ENCODE results near the gene CFTR.

CFTR gene

DNA sequence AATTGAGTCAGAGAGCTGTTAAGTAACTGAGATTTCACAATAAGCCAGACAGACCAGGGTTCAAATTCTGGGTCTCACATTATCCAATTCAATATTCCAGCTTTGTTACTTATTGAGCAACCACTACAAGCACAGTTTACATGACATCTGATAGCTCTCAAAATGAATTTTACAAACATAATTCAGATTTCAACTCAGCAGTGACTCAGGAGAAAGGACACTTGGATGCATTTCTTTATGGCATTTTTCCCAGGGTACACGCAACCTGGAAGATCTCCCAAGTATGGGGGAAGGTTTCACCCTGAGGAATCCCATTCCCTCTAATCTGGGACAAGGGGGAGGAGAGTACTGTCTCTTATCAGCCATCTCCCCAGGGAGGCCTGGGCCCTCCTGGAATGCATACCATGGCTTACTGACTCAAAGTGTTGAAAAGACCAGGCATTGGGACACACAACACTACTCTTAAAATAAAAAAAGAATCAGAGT lies 102.4 kb downstream of the CFTR start:
- in situ Hi-C loops (cut with MboI; ENCODE audit: low sequenced_read_pairs) = no loop called here

DNA sequence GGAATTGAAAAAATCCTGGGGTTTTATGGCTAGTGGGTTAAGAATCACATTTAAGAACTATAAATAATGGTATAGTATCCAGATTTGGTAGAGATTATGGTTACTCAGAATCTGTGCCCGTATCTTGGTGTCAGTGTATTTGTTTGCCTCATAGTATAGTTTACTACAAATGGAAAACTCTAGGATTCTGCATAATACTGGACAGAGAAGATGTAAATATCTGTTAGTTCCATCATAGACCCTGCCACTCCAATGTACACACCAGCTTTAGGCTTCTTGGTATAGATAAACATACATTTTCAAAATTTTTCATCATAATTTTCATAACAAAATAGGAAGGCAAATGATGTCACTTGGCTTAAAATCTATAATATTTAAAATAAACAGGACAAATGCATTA lies 108.1 kb downstream of the CFTR start:
- in situ Hi-C loops (cut with MboI; ENCODE audit: low sequenced_read_pairs) = no loop called here

DNA sequence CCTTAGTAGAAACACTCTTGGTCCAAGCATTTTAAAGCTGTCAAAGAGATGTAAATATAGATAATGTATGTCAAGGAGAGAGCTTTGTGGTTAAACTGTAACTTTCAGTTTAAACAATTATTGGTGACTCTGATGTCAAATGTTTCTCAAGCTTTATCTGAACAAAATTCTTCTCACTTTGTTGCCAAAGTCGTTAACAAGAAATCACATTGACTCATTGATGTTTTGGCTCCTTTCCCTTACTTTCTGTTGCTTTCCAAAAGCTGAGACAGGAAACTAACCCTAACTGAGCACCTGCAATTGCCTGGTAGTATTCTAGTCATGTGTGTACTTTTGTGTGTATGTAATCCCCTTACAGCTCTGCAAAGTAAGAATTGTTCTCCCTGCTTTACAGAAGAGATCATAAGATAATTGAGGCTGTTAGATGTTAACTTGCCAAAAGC lies 108.5 kb downstream of the CFTR start:
- in situ Hi-C loops (cut with MboI; ENCODE audit: low sequenced_read_pairs) = no loop called here

DNA sequence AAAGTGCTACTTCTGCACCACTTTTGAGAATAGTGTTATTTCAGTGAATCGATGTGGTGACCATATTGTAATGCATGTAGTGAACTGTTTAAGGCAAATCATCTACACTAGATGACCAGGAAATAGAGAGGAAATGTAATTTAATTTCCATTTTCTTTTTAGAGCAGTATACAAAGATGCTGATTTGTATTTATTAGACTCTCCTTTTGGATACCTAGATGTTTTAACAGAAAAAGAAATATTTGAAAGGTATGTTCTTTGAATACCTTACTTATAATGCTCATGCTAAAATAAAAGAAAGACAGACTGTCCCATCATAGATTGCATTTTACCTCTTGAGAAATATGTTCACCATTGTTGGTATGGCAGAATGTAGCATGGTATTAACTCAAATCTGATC lies 110.4 kb downstream of the CFTR start:
- in situ Hi-C loops (cut with MboI; ENCODE audit: low sequenced_read_pairs) = no loop called here

DNA sequence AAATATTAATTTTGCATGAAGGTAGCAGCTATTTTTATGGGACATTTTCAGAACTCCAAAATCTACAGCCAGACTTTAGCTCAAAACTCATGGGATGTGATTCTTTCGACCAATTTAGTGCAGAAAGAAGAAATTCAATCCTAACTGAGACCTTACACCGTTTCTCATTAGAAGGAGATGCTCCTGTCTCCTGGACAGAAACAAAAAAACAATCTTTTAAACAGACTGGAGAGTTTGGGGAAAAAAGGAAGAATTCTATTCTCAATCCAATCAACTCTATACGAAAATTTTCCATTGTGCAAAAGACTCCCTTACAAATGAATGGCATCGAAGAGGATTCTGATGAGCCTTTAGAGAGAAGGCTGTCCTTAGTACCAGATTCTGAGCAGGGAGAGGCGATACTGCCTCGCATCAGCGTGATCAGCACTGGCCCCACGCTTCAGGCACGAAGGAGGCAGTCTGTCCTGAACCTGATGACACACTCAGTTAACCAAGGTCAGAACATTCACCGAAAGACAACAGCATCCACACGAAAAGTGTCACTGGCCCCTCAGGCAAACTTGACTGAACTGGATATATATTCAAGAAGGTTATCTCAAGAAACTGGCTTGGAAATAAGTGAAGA lies 112.3 kb downstream of the CFTR start:
- in situ Hi-C loops (cut with MboI; ENCODE audit: low sequenced_read_pairs) = no loop called here

DNA sequence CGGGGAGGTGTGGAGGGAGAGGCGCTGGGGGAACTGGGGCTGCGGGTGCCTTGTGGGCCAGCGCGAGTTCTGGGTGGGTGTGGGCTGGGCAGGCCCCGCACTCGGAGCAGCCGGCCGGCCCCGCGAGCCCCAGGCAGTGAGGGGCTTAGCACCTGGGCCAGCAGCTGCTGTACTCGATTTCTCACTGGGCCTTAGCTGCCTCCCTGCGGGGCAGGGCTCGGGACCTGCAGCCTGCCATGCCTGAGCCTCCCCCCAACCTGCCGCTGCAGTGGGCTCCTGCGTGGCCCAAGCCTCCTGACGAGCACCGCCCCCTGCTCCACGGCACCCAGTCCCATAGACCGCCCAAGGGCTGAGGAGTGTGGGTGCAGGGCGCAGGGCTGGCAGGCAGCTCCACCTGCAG lies 116.3 kb downstream of the CFTR start:
- in situ Hi-C loops (cut with MboI; ENCODE audit: low sequenced_read_pairs) = no loop called here

DNA sequence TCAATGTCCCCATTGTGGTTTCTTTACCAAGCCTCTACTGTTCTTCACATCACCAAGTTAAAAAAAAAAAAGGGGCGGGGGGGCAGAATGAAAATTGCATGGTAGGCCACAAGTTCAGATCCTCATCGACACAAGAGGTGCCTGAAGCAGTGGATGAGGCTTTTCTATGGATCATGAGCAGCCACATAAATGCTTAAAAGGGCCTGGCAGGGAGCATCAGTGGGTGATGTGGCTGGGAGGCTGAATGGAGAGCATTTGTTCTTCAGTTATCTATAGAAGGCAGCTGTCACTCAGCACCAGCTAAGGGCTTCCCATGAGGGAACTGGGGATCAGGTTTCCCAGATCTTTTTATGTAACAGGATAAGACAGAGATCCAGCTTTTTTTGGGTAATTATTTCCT lies 117.9 kb downstream of the CFTR start:
- in situ Hi-C loops (cut with MboI; ENCODE audit: low sequenced_read_pairs) = no loop called here

DNA sequence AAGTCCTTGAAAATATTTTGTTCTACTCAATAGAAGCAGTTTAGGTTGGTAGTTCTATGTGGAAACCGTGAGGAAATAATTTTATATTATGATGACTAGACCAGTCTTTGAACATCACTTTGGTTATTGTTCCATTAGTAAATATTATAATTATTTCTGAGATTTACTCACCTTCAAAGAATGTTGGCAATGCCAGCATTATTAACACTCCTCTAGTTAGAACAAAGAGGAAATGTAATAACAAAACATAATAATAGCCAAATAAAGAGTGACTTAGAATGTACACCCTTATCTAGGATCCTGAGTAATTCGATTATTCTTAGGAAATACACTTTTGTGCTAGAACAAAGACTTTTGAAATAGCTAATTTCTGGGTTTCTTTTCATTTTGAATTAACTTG lies 121.1 kb downstream of the CFTR start:
- in situ Hi-C loops (cut with MboI; ENCODE audit: low sequenced_read_pairs) = no loop called here

DNA sequence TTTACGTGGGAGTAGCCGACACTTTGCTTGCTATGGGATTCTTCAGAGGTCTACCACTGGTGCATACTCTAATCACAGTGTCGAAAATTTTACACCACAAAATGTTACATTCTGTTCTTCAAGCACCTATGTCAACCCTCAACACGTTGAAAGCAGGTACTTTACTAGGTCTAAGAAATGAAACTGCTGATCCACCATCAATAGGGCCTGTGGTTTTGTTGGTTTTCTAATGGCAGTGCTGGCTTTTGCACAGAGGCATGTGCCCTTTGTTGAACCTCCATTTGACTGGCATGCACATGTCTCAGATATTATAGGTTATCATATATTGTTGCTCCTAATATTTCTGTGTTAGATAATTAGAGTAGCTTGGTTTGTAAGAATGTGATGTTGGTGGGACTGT lies 123.8 kb downstream of the CFTR start:
- in situ Hi-C loops (cut with MboI; ENCODE audit: low sequenced_read_pairs) = no loop called here

DNA sequence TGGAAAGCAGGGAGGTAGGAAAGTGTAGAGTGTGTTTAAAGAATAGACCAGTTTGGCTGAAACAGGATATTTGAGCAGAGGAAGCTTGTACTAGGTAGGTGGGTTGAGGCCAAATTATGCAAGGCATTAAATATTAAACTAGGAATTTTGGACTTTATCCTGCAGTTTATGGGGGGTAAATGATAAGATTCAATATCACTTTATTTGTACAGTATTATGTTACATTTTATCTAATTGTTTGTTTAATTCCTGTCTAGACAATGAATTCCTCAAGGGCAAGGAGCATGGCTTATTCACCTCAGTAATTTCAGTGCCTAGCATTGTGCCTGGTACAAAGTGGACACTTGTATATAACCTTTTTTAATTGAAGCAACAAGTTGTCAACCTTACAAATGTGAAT lies 125.9 kb downstream of the CFTR start:
- in situ Hi-C loops (cut with MboI; ENCODE audit: low sequenced_read_pairs) = no loop called here

DNA sequence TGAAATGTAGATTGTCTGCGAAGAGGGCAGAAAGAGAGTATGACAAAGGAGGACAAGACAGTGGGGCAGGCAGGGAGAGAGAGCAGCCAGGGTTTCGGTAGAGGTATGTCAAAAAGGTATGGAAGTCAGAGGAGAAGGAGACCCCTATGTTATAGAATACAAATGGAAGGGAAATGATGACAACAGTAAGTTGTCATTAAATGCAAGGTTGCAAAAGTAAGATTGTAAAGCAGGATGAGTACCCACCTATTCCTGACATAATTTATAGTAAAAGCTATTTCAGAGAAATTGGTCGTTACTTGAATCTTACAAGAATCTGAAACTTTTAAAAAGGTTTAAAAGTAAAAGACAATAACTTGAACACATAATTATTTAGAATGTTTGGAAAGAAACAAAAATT lies 126.3 kb downstream of the CFTR start:
- in situ Hi-C loops (cut with MboI; ENCODE audit: low sequenced_read_pairs) = no loop called here

DNA sequence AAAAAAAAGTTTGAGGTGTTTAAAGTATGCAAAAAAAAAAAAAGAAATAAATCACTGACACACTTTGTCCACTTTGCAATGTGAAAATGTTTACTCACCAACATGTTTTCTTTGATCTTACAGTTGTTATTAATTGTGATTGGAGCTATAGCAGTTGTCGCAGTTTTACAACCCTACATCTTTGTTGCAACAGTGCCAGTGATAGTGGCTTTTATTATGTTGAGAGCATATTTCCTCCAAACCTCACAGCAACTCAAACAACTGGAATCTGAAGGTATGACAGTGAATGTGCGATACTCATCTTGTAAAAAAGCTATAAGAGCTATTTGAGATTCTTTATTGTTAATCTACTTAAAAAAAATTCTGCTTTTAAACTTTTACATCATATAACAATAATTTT lies 130.6 kb downstream of the CFTR start:
- in situ Hi-C loops (cut with MboI; ENCODE audit: low sequenced_read_pairs) = no loop called here

DNA sequence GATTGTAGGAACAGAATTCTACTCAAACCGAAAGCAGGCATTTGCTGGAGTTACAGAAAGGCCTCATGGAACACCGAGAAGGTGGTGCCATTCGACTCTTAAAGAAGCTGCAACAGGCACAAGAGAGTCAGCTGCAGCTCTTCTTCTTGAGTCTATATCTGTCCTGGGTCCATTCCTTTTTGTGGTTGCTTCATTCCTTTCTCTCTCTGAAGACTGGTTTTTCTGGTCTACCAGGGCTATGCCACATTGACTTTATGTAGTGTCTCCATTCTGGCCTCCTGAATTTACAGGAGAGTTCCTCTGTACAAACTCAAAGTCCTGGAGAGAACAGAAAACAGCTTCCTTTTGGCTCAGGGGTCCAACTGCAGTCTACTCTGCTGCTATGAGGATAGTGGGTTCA lies 132.8 kb downstream of the CFTR start:
- in situ Hi-C loops (cut with MboI; ENCODE audit: low sequenced_read_pairs) = no loop called here

DNA sequence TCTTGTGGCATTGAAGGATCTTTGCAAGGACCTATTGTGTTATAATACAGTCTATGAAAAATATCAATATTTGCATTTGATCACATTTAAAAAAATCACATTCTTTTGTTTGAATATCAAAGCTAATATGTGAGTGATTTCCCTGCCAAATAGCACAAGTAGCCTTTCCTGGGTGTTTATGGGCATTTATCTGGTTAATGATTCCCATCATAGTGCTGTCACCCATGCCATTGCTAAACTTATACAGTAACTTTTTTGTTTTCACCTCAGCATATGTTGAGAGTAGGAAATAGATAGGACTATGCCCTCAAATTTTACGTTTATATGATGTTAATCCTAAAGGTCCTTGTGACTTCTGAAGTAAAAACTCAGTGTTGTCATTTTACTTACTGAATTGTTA lies 136.9 kb downstream of the CFTR start:
- in situ Hi-C loops (cut with MboI; ENCODE audit: low sequenced_read_pairs) = no loop called here

DNA sequence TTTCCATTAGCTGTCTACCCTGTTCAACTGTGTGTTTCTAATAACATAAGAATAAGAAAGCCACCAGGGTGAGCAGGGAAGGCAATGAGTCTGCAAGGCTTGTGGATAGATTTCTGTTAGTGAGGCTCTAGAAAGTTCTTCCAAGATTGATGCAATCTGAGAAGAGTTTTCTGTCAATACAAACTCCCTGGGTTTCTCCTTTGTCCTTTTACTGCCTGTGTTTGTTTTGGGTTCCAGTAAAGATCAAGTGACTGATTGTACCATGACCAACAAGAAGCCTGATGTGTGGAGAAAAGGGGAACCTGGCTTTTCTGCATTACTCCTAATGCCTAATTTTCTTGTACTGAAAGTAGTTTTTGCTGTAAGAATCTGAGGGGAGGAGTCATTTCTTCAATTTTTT lies 139.9 kb downstream of the CFTR start:
- in situ Hi-C loops (cut with MboI; ENCODE audit: low sequenced_read_pairs) = no loop called here

DNA sequence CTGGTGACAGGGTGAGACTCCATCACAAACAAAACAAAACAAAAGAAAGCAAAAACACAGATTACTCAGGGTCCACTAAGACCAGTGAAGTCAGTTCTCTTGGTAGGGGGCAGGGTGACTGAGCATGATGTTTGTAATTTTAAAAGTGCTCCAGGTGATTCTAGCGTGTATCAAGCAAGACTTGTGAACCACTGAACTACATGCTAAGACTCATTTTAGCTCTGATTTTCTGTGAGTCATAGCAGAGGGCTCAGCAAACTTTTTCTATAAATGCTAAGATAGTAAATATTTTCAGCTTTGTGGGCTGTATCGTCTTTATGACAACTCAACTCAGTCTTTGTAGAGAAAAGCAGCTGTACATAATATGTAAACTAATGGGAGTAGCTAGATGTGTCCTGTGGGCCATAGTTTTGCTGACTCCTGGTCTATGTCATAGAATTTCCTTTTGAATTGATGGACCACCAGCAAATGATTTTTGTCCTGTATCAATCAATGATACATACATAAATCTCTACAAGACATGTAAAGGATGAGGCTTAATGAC lies 141.3 kb downstream of the CFTR start:
- in situ Hi-C loops (cut with MboI; ENCODE audit: low sequenced_read_pairs) = no loop called here

DNA sequence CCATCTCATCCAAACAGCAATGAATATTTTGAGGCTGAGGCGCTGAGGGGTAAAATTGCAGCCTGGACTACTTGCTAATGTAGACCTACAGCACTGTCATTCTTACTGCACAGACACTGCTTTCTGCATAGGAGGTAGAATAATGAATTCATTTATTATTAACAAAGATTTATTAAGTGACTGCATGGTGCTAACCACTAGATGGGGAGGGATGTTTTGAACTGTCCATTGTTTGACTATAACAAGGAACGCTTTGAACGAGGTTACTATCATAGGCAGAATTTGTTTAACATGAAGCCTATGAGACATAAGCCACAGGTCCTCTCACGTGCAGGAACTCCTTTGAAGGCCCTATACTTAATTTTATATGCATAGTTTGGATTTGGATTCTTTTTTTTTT lies 143.8 kb downstream of the CFTR start:
- in situ Hi-C loops (cut with MboI; ENCODE audit: low sequenced_read_pairs) = no loop called here

DNA sequence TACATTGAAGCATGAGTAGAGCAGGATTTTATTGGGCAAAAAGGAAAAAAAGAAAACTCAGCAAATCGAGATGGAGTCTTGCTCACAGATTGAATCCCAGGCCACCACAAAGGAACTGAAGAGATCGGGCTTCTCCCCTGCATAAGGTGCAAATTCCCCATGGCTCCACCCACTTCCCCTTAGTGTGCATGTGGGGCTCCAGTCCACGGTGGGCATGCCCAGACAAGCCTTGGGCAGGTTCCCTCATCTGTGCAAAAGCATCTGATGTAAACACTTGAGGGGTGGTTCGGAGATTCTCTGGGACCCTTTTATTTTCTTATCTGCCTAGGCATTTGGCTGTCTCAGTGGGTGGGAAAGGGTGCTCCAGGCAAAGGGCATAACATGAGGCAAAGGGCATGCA lies 150.7 kb downstream of the CFTR start:
- in situ Hi-C loops (cut with MboI; ENCODE audit: low sequenced_read_pairs) = no loop called here

DNA sequence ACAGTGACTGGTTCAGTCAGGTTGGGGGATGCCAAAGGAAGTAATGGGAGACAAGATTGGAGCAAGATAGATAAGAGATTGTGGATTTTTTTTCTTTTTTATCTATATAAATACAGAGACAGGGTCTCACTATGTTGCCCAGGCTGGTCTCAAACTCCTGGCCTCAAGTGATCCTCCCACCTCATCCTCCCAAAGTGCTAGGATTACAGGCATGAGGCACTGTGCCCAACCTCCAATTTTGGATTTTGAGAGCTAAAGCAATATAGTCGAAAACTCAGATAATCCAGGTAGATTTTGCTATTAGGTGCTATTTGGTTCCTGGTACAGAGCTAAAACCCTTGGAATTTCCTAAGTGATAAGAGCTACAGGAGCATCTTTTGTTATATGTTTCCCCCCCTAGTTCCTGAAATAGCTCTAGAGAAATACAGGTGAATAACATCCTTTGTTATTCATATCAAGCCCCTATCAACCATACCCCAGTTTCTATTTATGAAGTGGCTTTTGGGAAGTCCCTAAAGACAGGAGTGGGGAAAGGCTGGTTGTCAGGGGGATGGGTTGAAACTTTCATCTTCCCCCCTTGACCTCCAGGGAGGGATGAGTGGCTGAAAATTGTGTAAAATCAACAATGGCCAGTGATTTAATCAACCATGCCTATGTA lies 151.2 kb downstream of the CFTR start:
- in situ Hi-C loops (cut with MboI; ENCODE audit: low sequenced_read_pairs) = no loop called here

DNA sequence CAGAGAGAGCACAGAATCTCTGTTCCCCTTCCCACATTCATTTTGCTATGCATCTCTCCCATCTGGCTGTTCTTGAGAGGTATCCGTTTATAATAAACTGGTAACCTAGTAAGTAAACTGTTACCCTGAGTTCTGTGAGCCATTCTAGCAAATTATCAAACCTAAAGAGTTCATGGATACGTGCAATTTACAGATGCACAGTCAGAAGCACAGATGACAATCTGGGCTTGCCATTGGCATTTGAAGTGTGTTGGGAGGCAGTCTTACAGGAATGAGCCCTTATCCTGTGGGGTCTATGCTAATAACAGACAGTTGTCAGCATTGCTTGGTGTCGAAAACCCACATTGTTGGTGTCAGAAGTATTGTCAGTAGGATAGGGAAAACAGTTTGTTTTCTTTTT lies 151.8 kb downstream of the CFTR start:
- in situ Hi-C loops (cut with MboI; ENCODE audit: low sequenced_read_pairs) = no loop called here

DNA sequence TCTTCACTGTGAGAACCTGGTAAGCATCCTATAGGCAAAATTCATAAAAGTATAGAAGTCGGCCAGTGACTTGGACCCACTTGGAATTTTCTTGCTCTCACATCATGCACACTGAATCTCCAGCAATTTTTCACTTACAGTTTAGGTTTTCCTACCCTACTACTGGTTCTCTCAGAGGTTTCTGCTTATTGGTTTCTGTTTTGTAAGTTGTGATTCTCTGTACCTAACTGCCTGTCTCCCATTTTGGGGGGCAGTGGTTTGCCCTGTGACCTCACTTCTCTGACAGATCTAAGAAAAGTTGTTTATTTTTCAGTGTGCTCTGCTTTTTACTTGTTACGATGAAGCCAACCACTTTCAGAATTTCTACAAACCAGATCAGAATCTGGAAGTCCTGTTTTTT lies 158.1 kb downstream of the CFTR start:
- in situ Hi-C loops (cut with MboI; ENCODE audit: low sequenced_read_pairs) = no loop called here

DNA sequence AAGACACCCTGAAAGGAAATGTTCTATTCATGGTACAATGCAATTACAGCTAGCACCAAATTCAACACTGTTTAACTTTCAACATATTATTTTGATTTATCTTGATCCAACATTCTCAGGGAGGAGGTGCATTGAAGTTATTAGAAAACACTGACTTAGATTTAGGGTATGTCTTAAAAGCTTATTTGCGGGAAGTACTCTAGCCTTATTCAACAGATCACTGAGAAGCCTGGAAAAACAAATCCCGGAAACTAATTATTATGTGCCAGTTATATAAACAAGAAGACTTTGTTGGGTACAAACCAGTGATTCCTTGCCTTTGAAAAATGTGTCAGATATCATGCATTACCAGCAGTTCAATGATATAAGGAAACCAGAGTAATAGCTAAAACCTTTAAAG lies 160.1 kb downstream of the CFTR start:
- in situ Hi-C loops (cut with MboI; ENCODE audit: low sequenced_read_pairs) = no loop called here

DNA sequence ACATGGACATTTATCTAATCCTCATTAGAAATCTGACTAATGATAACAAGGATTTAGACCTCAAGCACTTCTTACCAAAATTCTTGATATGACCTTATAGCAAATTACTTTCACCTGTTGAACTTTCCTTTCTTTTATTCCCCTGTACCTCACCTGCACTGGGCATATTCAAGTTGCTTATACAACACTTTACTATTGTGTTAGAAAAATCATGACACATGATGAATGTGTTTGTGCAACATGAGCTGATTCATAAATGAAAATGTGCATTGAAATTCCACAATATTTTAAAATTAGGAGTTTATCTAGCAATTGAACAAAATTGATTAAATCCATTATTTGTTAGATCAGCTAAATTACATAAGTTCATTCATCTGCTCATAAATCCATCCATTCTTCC lies 160.6 kb downstream of the CFTR start:
- in situ Hi-C loops (cut with MboI; ENCODE audit: low sequenced_read_pairs) = no loop called here
